ENCODE results near the gene ADI1. TPM values are rescaled to one million over a fixed set of nuclear protein-coding genes. Genes with fewer than 3 reads are reported as not detected.

ADI1 gene
- total RNA-seq, 2 donors from 2014 or later: 18.8 to 22.3 TPM

DNA sequence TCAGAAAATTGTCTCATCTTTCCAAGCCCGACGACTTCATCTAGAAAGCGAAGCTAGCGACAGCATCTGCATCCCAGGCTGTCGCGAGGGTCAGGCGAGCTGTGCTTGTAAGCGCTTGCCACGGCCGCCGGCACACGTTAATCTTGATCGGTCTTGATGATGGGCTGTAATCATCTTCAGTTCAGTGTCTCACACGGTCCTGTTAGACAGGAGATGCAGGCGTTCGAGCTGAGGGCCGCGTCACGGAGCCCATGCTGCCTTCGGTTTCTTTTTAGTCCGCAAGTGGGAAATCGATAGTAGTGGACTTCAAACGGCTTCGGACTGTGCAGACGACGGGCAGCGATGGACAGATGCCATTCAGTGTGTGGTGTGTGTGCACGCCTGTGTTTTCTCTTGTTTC lies 43.6 kb downstream of the ADI1 start:
- no peak overlapping the region for H3K4me3 ChIP-seq
- no peak for TF ChIP-seq POLR2A (IDR thresholded peaks at IDR 0.05)
- TF ChIP-seq, protein P1, sequence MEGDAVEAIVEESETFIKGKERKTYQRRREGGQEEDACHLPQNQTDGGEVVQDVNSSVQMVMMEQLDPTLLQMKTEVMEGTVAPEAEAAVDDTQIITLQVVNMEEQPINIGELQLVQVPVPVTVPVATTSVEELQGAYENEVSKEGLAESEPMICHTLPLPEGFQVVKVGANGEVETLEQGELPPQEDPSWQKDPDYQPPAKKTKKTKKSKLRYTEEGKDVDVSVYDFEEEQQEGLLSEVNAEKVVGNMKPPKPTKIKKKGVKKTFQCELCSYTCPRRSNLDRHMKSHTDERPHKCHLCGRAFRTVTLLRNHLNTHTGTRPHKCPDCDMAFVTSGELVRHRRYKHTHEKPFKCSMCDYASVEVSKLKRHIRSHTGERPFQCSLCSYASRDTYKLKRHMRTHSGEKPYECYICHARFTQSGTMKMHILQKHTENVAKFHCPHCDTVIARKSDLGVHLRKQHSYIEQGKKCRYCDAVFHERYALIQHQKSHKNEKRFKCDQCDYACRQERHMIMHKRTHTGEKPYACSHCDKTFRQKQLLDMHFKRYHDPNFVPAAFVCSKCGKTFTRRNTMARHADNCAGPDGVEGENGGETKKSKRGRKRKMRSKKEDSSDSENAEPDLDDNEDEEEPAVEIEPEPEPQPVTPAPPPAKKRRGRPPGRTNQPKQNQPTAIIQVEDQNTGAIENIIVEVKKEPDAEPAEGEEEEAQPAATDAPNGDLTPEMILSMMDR (IDR thresholded peaks at IDR 0.05): no peak
- peaks cover 4% of the 10 kb centered on the region for H3K4me1 ChIP-seq
- ATAC-seq (no peak), DNase-seq (no peak)
- 92 to 93% methylated on average over 28 of the region's 28 CpGs for WGBS, 2 donors
- intact Hi-C loops (cut with DNase I): no loop called here
- no peak overlapping the region for H3K27ac ChIP-seq
- H3K36me3 ChIP-seq (replicated peaks in 1 of 2; ENCODE audit: insufficient read depth in 1 of 2, low read depth in 2 of 2): peaks cover 0 to 9% of the 10 kb centered on the region in 2 donors
- H3K9me3 ChIP-seq: no peaks in the 10 kb centered on the region
- no peaks in the 10 kb centered on the region for H3K27me3 ChIP-seq

DNA sequence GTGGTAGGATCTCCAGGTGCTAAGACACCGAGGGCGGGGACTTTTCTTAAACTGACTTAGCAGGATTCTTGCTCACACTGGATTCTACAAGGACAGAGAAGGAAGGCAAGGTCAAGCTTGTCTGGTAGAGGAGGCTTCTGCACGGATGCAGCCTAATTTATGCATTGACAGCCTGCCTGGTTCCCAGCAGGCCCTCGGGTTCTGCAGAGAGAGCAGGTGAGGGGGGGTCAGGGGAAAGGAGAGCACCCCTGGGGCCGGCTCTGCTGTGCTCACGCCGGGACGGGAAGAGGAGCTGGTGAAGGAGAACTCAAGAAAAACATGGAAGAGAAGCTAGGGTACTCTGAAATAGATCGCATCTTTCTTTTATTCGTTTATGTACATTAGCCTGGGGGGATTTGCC lies 46.4 kb downstream of the ADI1 start:
- Histone ChIP-seq H3K4me3 (no peak overlapping the region), H3K27me3 (no peaks in the 10 kb centered on the region), H3K27ac (no peak overlapping the region), H3K9me3 (no peaks in the 10 kb centered on the region), H3K4me1 (no peaks in the 10 kb centered on the region), H3K36me3 (replicated peaks in 1 of 2; ENCODE audit: insufficient read depth in 1 of 2, low read depth in 2 of 2) (peaks cover 0 to 8% of the 10 kb centered on the region in 2 donors)
- ATAC-seq (no peak), DNase-seq (no peak)
- 82 to 83% methylated on average over 10 of the region's 10 CpGs for WGBS, 2 donors
- TF ChIP-seq, protein P1 (IDR thresholded peaks at IDR 0.05): no peak
- no peak for TF ChIP-seq POLR2A (IDR thresholded peaks at IDR 0.05)
- intact Hi-C loops (cut with DNase I): no loop called here

- no peak for TF ChIP-seq POLR2A (IDR thresholded peaks at IDR 0.05)
- TF ChIP-seq, protein P1 (IDR thresholded peaks at IDR 0.05): no peak
- no peak for ATAC-seq
- no peak for DNase-seq
- Histone ChIP-seq H3K9me3 (no peaks in the 10 kb centered on the region), H3K4me1 (no peaks in the 10 kb centered on the region), H3K27ac (no peak overlapping the region), H3K36me3 (replicated peaks in 1 of 2; ENCODE audit: insufficient read depth in 1 of 2, low read depth in 2 of 2) (peaks cover 0 to 12% of the 10 kb centered on the region in 2 donors), H3K27me3 (no peaks in the 10 kb centered on the region), H3K4me3 (no peak overlapping the region)
- intact Hi-C loops (cut with DNase I): no loop called here
- WGBS, 2 donors: 88 to 91% methylated on average over 10 of the region's 10 CpGs
Measured at GRCh38 chr2:3472296-3472695, 47.0 kb downstream of the ADI1 start.

DNA sequence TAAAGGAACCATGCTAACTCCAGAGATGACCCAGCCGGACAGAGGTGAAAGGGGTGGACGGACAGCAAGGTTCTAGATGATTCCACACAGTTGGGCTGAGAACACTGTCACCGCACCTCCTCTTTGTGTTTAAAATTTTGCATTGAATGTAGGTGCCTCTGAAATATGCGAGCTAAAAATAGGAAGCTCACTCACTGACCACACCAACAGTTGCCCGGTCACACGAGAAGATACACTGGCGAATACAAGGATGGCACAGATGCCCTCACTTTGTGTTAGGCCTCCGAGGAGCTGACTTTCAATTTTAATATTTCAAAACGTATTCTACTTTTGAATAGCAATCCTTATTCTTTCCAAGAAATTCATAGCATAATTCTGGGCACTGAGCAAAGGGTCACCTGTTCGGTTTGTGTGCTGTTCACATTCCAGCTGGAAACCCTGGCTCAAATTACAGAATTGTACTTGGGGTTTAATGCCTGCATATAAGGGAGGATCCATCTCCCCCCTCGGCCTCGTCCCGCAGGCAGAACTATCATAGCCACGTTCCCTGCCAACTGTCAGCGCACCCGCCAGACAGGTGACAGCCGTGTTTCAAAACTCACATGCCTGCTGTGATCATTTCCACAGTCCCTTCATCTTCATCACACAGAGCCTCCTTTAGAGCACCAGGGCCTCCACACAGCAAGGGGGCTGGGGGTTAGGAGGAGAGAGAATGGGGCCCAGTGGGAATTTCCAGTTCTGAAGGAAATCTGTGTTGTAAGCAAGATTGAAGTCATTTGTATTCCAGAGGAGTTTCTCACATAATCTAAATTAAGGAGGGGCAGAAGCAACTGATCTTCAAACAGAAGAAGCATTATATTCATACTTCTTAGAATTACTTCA lies 48.2 kb downstream of the ADI1 start:
- Histone ChIP-seq H3K27me3 (no peaks in the 10 kb centered on the region), H3K4me1 (no peaks in the 10 kb centered on the region), H3K4me3 (no peak overlapping the region), H3K27ac (peak overlapping the region in 2 of 4 donors; percentile 10 to 55), H3K9me3 (no peaks in the 10 kb centered on the region), H3K36me3 (replicated peaks in 1 of 2; ENCODE audit: insufficient read depth in 1 of 2, low read depth in 2 of 2) (peaks cover 4 to 20% of the 10 kb centered on the region in 2 donors)
- ATAC-seq (no peak), DNase-seq (no peak)
- TF ChIP-seq, protein P1 (IDR thresholded peaks at IDR 0.05): no peak
- no peak for TF ChIP-seq POLR2A (IDR thresholded peaks at IDR 0.05)
- 85 to 87% methylated on average over 17 of the region's 17 CpGs for WGBS, 2 donors
- intact Hi-C loops (cut with DNase I): no loop called here

Data from body of pancreas (tissue), 4 donors.